B cell (primary cell): ENCODE data around the gene ZBTB16. TPM values are rescaled to one million over a fixed set of nuclear protein-coding genes. Genes with fewer than 3 reads are reported as not detected.

ENCODE experiments used
- ATAC-seq: fragments of 200-7000 bp; cut with Tn5 transposase; one replicate; pipeline ENCODE4 v1.10.0; 2021; ENCODE audit warnings: low read depth, mild to moderate bottlenecking, moderate number of reproducible peaks, moderate library complexity
- CTCF ChIA-PET: fragments of 350-600 bp; sonication (Branson Sonifier 250); formaldehyde crosslinking; loops from one replicate; lab custom pipeline; 2021; ENCODE audit warnings: antibody characterized with exemption, inconsistent platforms; lab: Charles Lee
- POLR2A ChIA-PET: fragments of 350-600 bp; sonication (Branson Sonifier 250); formaldehyde crosslinking; loops from one replicate; lab custom pipeline; 2021; ENCODE audit warnings: antibody characterized with exemption; lab: Charles Lee
- DNase-seq: peaks from one replicate; pipeline ENCODE4 v3.0.0; 2013
- H2AFZ ChIP-seq: 2 replicates; pipeline ENCODE4 v1.6.1; 2012; ENCODE audit warnings: mild to moderate bottlenecking, low read depth, low read length; ENCODE audit not compliant: insufficient read depth, poor library complexity, severe bottlenecking
- H3K27ac ChIP-seq, 2 donors: 1 replicate in 1 of 2; 2 replicates in 1 of 2; pipeline ENCODE4 v1.5.1; 2012 to 2013; ENCODE audit warnings: low read length in 2 of 2, mild to moderate bottlenecking in 2 of 2, moderate library complexity in 1 of 2
- H3K27me3 ChIP-seq, 4 experiments: fragments of 200-600 bp in 1 of 4; sonication (generic) in 1 of 4; replicated peaks in 1 of 4; 1 replicate in 2 of 4; 2 replicates in 2 of 4; pipeline versions ENCODE4 v1.6.1 to v1.7.0; 2013 to 2016; ENCODE audit warnings: low read length in 3 of 4, mild to moderate bottlenecking in 2 of 4, mixed read lengths in 1 of 4, moderate library complexity in 1 of 4; ENCODE audit not compliant: insufficient read depth in 4 of 4, control insufficient read depth in 3 of 4; ENCODE audit errors: control extremely low read depth in 1 of 4
- H3K36me3 ChIP-seq, 2 experiments: replicated peaks in 1 of 2; 1 replicate in 1 of 2; 2 replicates in 1 of 2; pipeline versions ENCODE4 v1.6.1 to v1.7.1; 2013; ENCODE audit warnings: low read length in 1 of 2; ENCODE audit not compliant: insufficient read depth in 2 of 2, control insufficient read depth in 1 of 2; ENCODE audit errors: control extremely low read depth in 1 of 2, extremely low read depth in 1 of 2
- H3K4me1 ChIP-seq, 2 donors: fragments of 200-600 bp in 1 of 2; sonication (generic) in 1 of 2; 1 replicate in 1 of 2; 2 replicates in 1 of 2; pipeline versions ENCODE4 v1.5.1 to v1.6.1; 2013 to 2017; ENCODE audit warnings: low read length in 2 of 2; ENCODE audit not compliant: control insufficient read depth in 2 of 2, insufficient read depth in 2 of 2
- H3K4me2 ChIP-seq: replicated peaks from 2 replicates; pipeline ENCODE3; 2012; ENCODE audit warnings: mild to moderate bottlenecking, low read depth, low read length; ENCODE audit not compliant: poor library complexity, severe bottlenecking
- H3K4me3 ChIP-seq, 5 experiments: fragments of 200-600 bp in 1 of 5; sonication (generic) in 1 of 5; 1 replicate in 3 of 5; 2 replicates in 2 of 5; pipeline versions ENCODE4 v1.5.1 to v1.7.0; 2011 to 2016; ENCODE audit warnings: low read length in 4 of 5, mild to moderate bottlenecking in 4 of 5, low read depth in 2 of 5, control low read depth in 1 of 5, moderate library complexity in 1 of 5; ENCODE audit not compliant: insufficient read depth in 1 of 5; ENCODE audit errors: control extremely low read depth in 1 of 5, extremely low read depth in 1 of 5
- H3K79me2 ChIP-seq: fragments of 200-600 bp; sonication (generic); one replicate; pipeline ENCODE4 v1.6.0; 2016; ENCODE audit warnings: low read length; ENCODE audit not compliant: control insufficient read depth, insufficient read depth
- H3K9ac ChIP-seq: fragments of 200-600 bp; sonication (generic); 2 replicates; pipeline ENCODE4 v1.6.1; 2017; ENCODE audit warnings: mild to moderate bottlenecking, low read length, moderate library complexity
- H3K9me3 ChIP-seq, 3 donors: one replicate each; pipeline versions ENCODE4 v1.6.1 to v1.7.1; 2013; ENCODE audit warnings: low read length in 2 of 3; ENCODE audit not compliant: control insufficient read depth in 2 of 3, insufficient read depth in 1 of 3; ENCODE audit errors: control extremely low read depth in 1 of 3
- H4K20me1 ChIP-seq: 2 replicates; pipeline ENCODE4 v1.6.0; 2012; ENCODE audit warnings: mild to moderate bottlenecking, low read length; ENCODE audit not compliant: insufficient read depth, control insufficient read depth, poor library complexity, severe bottlenecking
- H3K27ac Mint-ChIP-seq: one replicate; pipeline ENCODE4 v1.8.0; 2021; ENCODE audit warnings: mixed read lengths
- H3K27me3 Mint-ChIP-seq: one replicate; pipeline ENCODE4 v1.8.0; 2021; ENCODE audit warnings: mixed read lengths
- H3K4me1 Mint-ChIP-seq: one replicate; pipeline ENCODE4 v1.8.0; 2021; ENCODE audit warnings: mixed read lengths
- H3K4me3 Mint-ChIP-seq: one replicate; pipeline ENCODE4 v1.8.0; 2021; ENCODE audit warnings: mixed read lengths
- H3K9me3 Mint-ChIP-seq: one replicate; pipeline ENCODE4 v1.8.0; 2022; ENCODE audit warnings: mixed read lengths; ENCODE audit not compliant: insufficient read depth
- CTCF ChIP-seq: fragments of 200-600 bp; IDR thresholded peaks from one replicate; pipeline ENCODE4 v1.8.0; 2022; ENCODE audit warnings: antibody characterized with exemption, mild to moderate bottlenecking
- EZH2 ChIP-seq: IDR thresholded peaks from 2 replicates; pipeline ENCODE4 v1.6.1; 2012; ENCODE audit warnings: borderline replicate concordance, low read depth, mild to moderate bottlenecking, moderate library complexity, low read length; ENCODE audit not compliant: insufficient read depth, poor library complexity, severe bottlenecking
- WGBS: methylation state at CpG from one replicate; pipeline ENCODE4 v1.1.5; 2013; ENCODE audit warnings: missing lambda C conversion rate; ENCODE audit not compliant: insufficient coverage; 5-methylcytosine and 5-hydroxymethylcytosine counted together
- intact Hi-C: fragments of 100-400 bp; cut with micrococcal nuclease; formaldehyde crosslinking; loops from one replicate; pipeline ENCODE4 v1.10.0; 2022
- polyA plus RNA-seq: library from polyadenylated mRNA; depleted of rRNA; stranded (reverse); fragments of >200 nt; gene quantifications from 2 replicates; pipeline ENCODE4 v1.2.3, GENCODE V29; 2012
- total RNA-seq, 2 donors: library from RNA; stranded (reverse); fragments of 120-200 nt in 1 of 2; gene quantifications; 1 replicate in 1 of 2; 2 replicates in 1 of 2; pipeline versions ENCODE4 v1.2.3 to v1.2.4, GENCODE V29; 2013 to 2022

Gene ZBTB16
- total and polyA plus RNA-seq, 2 donors (not counting 1 experiment from before 2014, with no cell fraction given), result 16.0 to 20.6 TPM

DNA sequence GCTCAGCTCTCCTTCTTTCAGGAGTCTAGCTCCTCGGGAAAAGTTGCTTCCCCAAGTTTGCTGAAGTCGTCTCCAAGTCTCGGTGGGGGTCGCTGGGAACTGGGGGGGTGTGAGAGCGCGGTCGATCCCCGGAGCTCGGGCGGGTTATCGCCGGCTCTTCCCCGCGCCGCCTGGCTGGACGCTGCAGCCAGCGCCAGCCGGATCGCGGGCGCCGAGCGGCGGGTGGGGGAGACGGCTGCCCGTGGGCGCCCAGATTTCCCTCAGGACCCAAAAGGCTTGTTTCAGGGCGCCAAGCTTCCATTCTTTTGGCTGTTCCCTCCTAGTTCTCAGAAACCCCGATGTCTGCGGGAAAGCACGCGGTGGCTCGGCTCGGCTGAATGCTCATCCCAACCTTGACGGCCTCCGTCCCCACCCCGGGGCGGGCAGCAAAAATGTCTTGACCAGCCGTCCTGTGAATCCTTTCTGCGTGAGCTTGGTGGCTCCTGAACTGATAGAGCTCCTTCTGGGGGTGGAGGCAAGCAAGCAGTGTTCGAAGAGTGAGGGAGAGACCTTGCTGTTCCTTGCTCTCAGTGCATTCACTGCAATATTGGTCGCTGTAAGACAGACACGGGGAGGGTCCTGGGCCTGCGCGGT lies 1.7 kb downstream of the ZBTB16 start:
- ATAC-seq, result no peak
- peak overlapping the region; percentile 75 for H3K9ac ChIP-seq
- H3K79me2 ChIP-seq, result no peaks in the 10 kb centered on the region
- peaks cover 0 to 4% (median 0%) of the 10 kb centered on the region in 3 donors for H3K9me3 ChIP-seq
- H3K4me2 ChIP-seq, result peak overlapping the region; percentile 97
- H3K27ac ChIP-seq, result no peak overlapping the region
- intact Hi-C loops, result loop anchor here (2.0 kb wide), 3 partner anchors 16 to 198 kb away; no protein-coding TSS in a partner anchor
- POLR2A ChIA-PET, result interaction anchor here (0.9 kb wide), 1 partner anchor 199 kb away, joined by 3 read pairs; no protein-coding TSS in a partner anchor
- TF ChIP-seq CTCF (no peak), EZH2 (no peak)
- CTCF ChIA-PET, result interaction anchor here (1.0 to 4.0 kb wide), 10 partner anchors 23 to 201 kb away, joined by 3 to 49 read pairs (median 4); no protein-coding TSS in a partner anchor
- WGBS, result 3% methylated on average over 44 of the region's 45 CpGs
- peak overlapping the region; percentile 60 to 84 (median 67) for H3K4me3 ChIP-seq
- Mint-ChIP-seq H3K27ac (peak overlapping the region; percentile 11), H3K9me3 (no peaks in the 10 kb centered on the region), H3K4me1 (peaks cover 18% of the 10 kb centered on the region), H3K4me3 (peak overlapping the region; percentile 89), H3K27me3 (peaks cover 55% of the 10 kb centered on the region)
- DNase-seq, result peak; percentile 43
- H3K27me3 ChIP-seq, result peaks cover 0 to 38% (median 16%) of the 10 kb centered on the region in 4 experiments
- peak overlapping the region; percentile 76 for H2AFZ ChIP-seq
- no peaks in the 10 kb centered on the region for H4K20me1 ChIP-seq
- H3K4me1 ChIP-seq, result peaks cover 9 to 20% of the 10 kb centered on the region in 2 donors
- no peaks in the 10 kb centered on the region for H3K36me3 ChIP-seq

- Histone ChIP-seq H3K9me3 (peaks cover 0 to 4% (median 0%) of the 10 kb centered on the region in 3 donors), H3K79me2 (no peaks in the 10 kb centered on the region), H3K4me1 (peaks cover 9 to 20% of the 10 kb centered on the region in 2 donors), H2AFZ (peak overlapping the region; percentile 76), H3K27ac (no peak overlapping the region), H4K20me1 (no peaks in the 10 kb centered on the region), H3K9ac (peak overlapping the region; percentile 75), H3K4me3 (peak overlapping the region in 3 of 5 experiments; percentile 60 to 71 (median 62)), H3K4me2 (peak overlapping the region; percentile 97), H3K36me3 (no peaks in the 10 kb centered on the region), H3K27me3 (peaks cover 0 to 38% (median 16%) of the 10 kb centered on the region in 4 experiments)
- ChIA-PET POLR2A (no interaction called here), CTCF (interaction anchor here (1.0 to 4.0 kb wide), 6 partner anchors 23 to 200 kb away, joined by 3 to 49 read pairs (median 10); no protein-coding TSS in a partner anchor)
- DNase-seq, result no peak
- intact Hi-C loops, result loop anchor here (2.0 kb wide), 3 partner anchors 15 to 197 kb away; no protein-coding TSS in a partner anchor
- H3K27ac Mint-ChIP-seq, result no peak overlapping the region
- ATAC-seq, result no peak
- no peaks in the 10 kb centered on the region for H3K9me3 Mint-ChIP-seq
- TF ChIP-seq CTCF (no peak), EZH2 (no peak)
- WGBS, result 54% methylated on average over 5 of the region's 7 CpGs
- H3K4me3 Mint-ChIP-seq, result peak overlapping the region; percentile 89
- H3K27me3 Mint-ChIP-seq, result peaks cover 55% of the 10 kb centered on the region
- peaks cover 18% of the 10 kb centered on the region for H3K4me1 Mint-ChIP-seq
Observed at GRCh38 chr11:114061681-114062049, 2.2 kb downstream of the ZBTB16 start.
